Endothelial cell of umbilical vein (primary cell): Measurements from ENCODE around the gene VHLL. TPM values are rescaled to one million over a fixed set of nuclear protein-coding genes. Genes with fewer than 3 reads are reported as not detected.

Experiments used
- BruUV-seq: library from RNA; stranded (reverse); fragments of 400-500 nt; replicated peaks from 2 replicates; lab custom pipeline; 2021; lab: Mats Ljungman, UMichigan
- CTCF ChIA-PET: fragments of 300-600, 350-600 bp; sonication (Branson Sonifier 250); formaldehyde crosslinking; loops from one replicate; lab custom pipeline; 2021; ENCODE audit warnings: antibody characterized with exemption, inconsistent platforms; lab: Charles Lee
- POLR2A ChIA-PET: fragments of 300-600, 350-600 bp; sonication (Branson Sonifier 250); formaldehyde crosslinking; loops from one replicate; lab custom pipeline; 2021; ENCODE audit warnings: antibody characterized with exemption, inconsistent platforms; lab: Charles Lee
- DNase-seq: peaks from one replicate; pipeline ENCODE4 v3.0.0-alpha.2; 2011; ENCODE audit warnings: low read depth, low spot score
- FAIRE-seq: peaks from 2 replicates; lab custom pipeline; 2011; peaks lifted over from hg19 to GRCh38; lab: Jason Lieb, UNC
- H2AFZ ChIP-seq: 2 replicates; pipeline ENCODE4 v1.6.0; 2012; ENCODE audit warnings: low read depth, low read length, control low read depth, inconsistent platforms
- H3K27ac ChIP-seq: 2 replicates; pipeline ENCODE4 v1.5.1; 2011; ENCODE audit warnings: low read depth, mild to moderate bottlenecking, control low read depth, low read length, moderate library complexity; ENCODE audit not compliant: insufficient read depth
- H3K27me3 ChIP-seq, 2 experiments: 2 replicates each; pipeline versions ENCODE4 v1.6.0 to v1.6.1; 2011; ENCODE audit warnings: low read length in 2 of 2, mixed read lengths in 1 of 2; ENCODE audit not compliant: control insufficient read depth in 2 of 2, insufficient read depth in 2 of 2
- H3K36me3 ChIP-seq, 2 experiments: 2 replicates in 1 of 2; 3 replicates in 1 of 2; pipeline ENCODE4 v1.5.1; 2011; ENCODE audit warnings: low read length in 2 of 2, mild to moderate bottlenecking in 1 of 2, moderate library complexity in 1 of 2; ENCODE audit not compliant: control insufficient read depth in 2 of 2, insufficient read depth in 2 of 2; ENCODE audit errors: extremely low read depth in 1 of 2
- H3K4me1 ChIP-seq: 3 replicates; pipeline ENCODE4 v1.5.1; 2011; ENCODE audit warnings: mild to moderate bottlenecking, low read length; ENCODE audit not compliant: control insufficient read depth, insufficient read depth; ENCODE audit errors: extremely low read depth
- H3K4me2 ChIP-seq: 2 replicates; pipeline ENCODE4 v1.6.1; 2011; ENCODE audit warnings: low read length, control low read depth, mixed read lengths; ENCODE audit not compliant: insufficient read depth
- H3K4me3 ChIP-seq, 3 experiments: fragments of 200-600 bp in 1 of 3; sonication (generic), shearing (Covaris generic) in 1 of 3; replicated peaks in 1 of 3; 2 replicates each; pipeline ENCODE4 v1.5.1; 2011 to 2016; ENCODE audit warnings: control low read depth in 3 of 3, low read length in 3 of 3, mild to moderate bottlenecking in 2 of 3, inconsistent platforms in 1 of 3, low read depth in 1 of 3, moderate library complexity in 1 of 3; ENCODE audit not compliant: insufficient read depth in 1 of 3
- H3K79me2 ChIP-seq: 2 replicates; pipeline ENCODE4 v1.6.0; 2012; ENCODE audit warnings: low read length, inconsistent platforms; ENCODE audit not compliant: control insufficient read depth, insufficient read depth
- H3K9ac ChIP-seq: replicated peaks from 2 replicates; pipeline ENCODE3; 2011; ENCODE audit warnings: low read length, control low read depth; ENCODE audit not compliant: insufficient read depth; ENCODE audit errors: extremely low read depth
- H3K9me1 ChIP-seq: replicated peaks from 3 replicates; pipeline ENCODE4 v1.6.0; 2011; ENCODE audit warnings: mild to moderate bottlenecking, low read length; ENCODE audit not compliant: control insufficient read depth, insufficient read depth; ENCODE audit errors: extremely low read depth
- H3K9me3 ChIP-seq: replicated peaks from 2 replicates; pipeline ENCODE4 v1.5.1; 2012; ENCODE audit warnings: low read length, inconsistent platforms; ENCODE audit not compliant: control insufficient read depth, insufficient read depth
- H4K20me1 ChIP-seq: replicated peaks from 2 replicates; pipeline ENCODE3; 2011; ENCODE audit warnings: mild to moderate bottlenecking, low read length; ENCODE audit not compliant: control insufficient read depth, insufficient read depth; ENCODE audit errors: extremely low read depth
- EZH2 ChIP-seq: IDR thresholded peaks from 2 replicates; pipeline ENCODE4 v1.6.1; 2012; ENCODE audit warnings: borderline replicate concordance, low read depth, mild to moderate bottlenecking, moderate library complexity, low read length, inconsistent platforms; ENCODE audit not compliant: severe bottlenecking
- FOS ChIP-seq: IDR thresholded peaks from 2 replicates; pipeline ENCODE4 v1.6.1; 2011; ENCODE audit warnings: mild to moderate bottlenecking, low read length, moderate library complexity, borderline replicate concordance; ENCODE audit not compliant: insufficient read depth
- GATA2 ChIP-seq: IDR thresholded peaks from 2 replicates; pipeline ENCODE4 v1.7.0; 2011; ENCODE audit warnings: low read depth, mild to moderate bottlenecking, moderate library complexity, mixed read lengths, low read length; ENCODE audit not compliant: insufficient read length, insufficient read depth
- JUN ChIP-seq: IDR thresholded peaks from 2 replicates; pipeline ENCODE4 v1.6.1; 2011; ENCODE audit warnings: borderline replicate concordance, low read depth; ENCODE audit not compliant: insufficient read length, insufficient read depth
- MYC ChIP-seq: IDR thresholded peaks from one replicate; pipeline ENCODE4 v1.6.1; 2011; ENCODE audit warnings: mild to moderate bottlenecking, low read depth, low read length
- POLR2A ChIP-seq: IDR thresholded peaks from 2 replicates; pipeline ENCODE4 v1.6.1; 2012; ENCODE audit warnings: low read depth, mild to moderate bottlenecking, control low read depth, low read length
- POLR2AphosphoS5 ChIP-seq: IDR thresholded peaks from 2 replicates; pipeline ENCODE4 v1.6.1; 2012; ENCODE audit warnings: low read depth, mild to moderate bottlenecking, control low read depth, low read length, moderate library complexity; ENCODE audit not compliant: insufficient read depth
- dilution Hi-C: fragments of 300-500 bp; cut with MboI; formaldehyde crosslinking; loops from one replicate; pipeline ENCODE4 v1.15.0; 2019; ENCODE audit warnings: low sequenced_read_pairs; ENCODE audit not compliant: extremely low pct_ligation_motif_present
- intact Hi-C: fragments of 100-400 bp; cut with micrococcal nuclease; formaldehyde crosslinking; loops from one replicate; pipeline ENCODE4 v1.10.0; 2022
- polyA plus RNA-seq, 4 experiments: library from polyadenylated mRNA; depleted of rRNA in 3 of 4; stranded (reverse) in 3 of 4; unstranded in 1 of 4; fragments of >200 nt; gene quantifications; 2 replicates each; pipeline versions ENCODE4 v1.2.1 to v1.2.3, GENCODE V29; 2011 to 2012; ENCODE audit warnings: missing spikeins in 1 of 4
- total RNA-seq: library from RNA; stranded (reverse); gene quantifications from 2 replicates; pipeline ENCODE4 v1.2.3, GENCODE V29; 2021
- TF ChIP-seq, protein P1 (sequence below): IDR thresholded peaks from 2 replicates; pipeline ENCODE4 v1.6.1; 2011; ENCODE audit not compliant: insufficient read depth, insufficient read length
- TF ChIP-seq, protein P2 (sequence below), 2 donors: IDR thresholded peaks; 1 replicate in 1 of 2; 2 replicates in 1 of 2; pipeline ENCODE4 v1.5.1; 2011; ENCODE audit warnings: low read length in 2 of 2, mild to moderate bottlenecking in 2 of 2, moderate library complexity in 2 of 2, control low read depth in 1 of 2, inconsistent platforms in 1 of 2, low read depth in 1 of 2; ENCODE audit not compliant: insufficient read depth in 1 of 2; ENCODE audit errors: extremely low read depth in 1 of 2

Gene VHLL
- total and polyA plus RNA-seq, 2 donors (not counting 3 experiments of a cell fraction or from before 2014, with no cell fraction given) = 0.73 TPM; not detected in 1

DNA sequence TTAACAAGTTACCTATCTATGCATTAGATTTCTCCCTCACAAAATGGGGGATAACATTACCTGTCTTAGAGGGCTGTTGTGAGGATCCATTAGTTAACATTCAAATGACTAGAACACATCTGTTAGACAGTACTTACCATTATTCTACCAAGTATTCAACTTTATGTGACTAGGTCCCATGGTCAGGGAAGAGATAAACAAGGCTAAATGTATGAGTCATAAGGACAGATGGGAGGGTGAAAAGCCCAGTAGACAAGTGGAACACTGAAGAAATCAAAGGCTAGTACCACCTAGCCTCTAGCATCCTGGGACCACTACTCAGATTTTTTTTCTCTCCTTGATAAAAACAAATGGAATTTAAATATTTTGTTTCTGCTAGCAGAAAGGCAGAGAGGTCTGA is 9.0 kb upstream of the VHLL start:
- intact Hi-C loops = loop anchor here (1.0 kb wide), 1 partner anchor 10 kb away; no protein-coding TSS in a partner anchor
- no peaks in the 10 kb centered on the region for H3K27me3 ChIP-seq
- no peak overlapping the region for H2AFZ ChIP-seq
- H3K36me3 ChIP-seq = peaks cover 18 to 21% of the 10 kb centered on the region in 2 experiments
- no peak overlapping the region for H3K9ac ChIP-seq
- H3K4me1 ChIP-seq = no peaks in the 10 kb centered on the region
- H3K9me3 ChIP-seq = no peaks in the 10 kb centered on the region
- H3K9me1 ChIP-seq = no peaks in the 10 kb centered on the region
- POLR2A ChIA-PET = no interaction called here
- CTCF ChIA-PET = interaction anchor here (1.2 to 3.2 kb wide), 2 partner anchors 11 to 13 kb away, joined by 3 to 12 read pairs; partner anchors contain the start of gene GLMP
- TF ChIP-seq, protein P1, sequence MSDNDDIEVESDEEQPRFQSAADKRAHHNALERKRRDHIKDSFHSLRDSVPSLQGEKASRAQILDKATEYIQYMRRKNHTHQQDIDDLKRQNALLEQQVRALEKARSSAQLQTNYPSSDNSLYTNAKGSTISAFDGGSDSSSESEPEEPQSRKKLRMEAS = no peak
- TF ChIP-seq POLR2A (no peak), JUN (peak; percentile 31), FOS (peak; percentile 39), POLR2AphosphoS5 (no peak)
- H3K4me2 ChIP-seq = no peak overlapping the region
- FAIRE-seq (no peak), DNase-seq (peak; percentile 16)
- H4K20me1 ChIP-seq = no peaks in the 10 kb centered on the region
- no peak overlapping the region for H3K4me3 ChIP-seq
- no TSS peak for BruUV-seq
- H3K79me2 ChIP-seq = no peaks in the 10 kb centered on the region
- no peak overlapping the region for H3K27ac ChIP-seq
- dilution Hi-C loops = no loop called here

DNA sequence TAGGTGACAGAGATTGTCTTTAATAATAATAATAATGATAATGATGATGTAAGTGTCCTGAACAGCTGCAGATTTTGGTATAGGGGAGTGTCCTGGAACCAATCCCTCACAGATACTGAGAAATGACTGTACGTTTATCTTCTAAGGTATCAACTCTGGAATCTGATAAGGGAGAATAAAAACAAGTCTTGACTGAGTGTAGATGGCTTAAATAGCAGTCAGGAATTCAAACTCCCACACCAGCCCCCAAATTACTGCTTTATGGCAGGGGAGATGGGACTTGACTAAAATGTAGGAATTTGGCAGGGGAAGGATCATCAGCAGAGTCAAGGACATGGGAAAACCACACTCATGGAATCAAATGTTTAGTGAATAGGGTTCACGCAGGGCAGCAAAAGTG is 6.1 kb upstream of the VHLL start:
- ChIA-PET POLR2A (no interaction called here), CTCF (interaction anchor here (1.1 kb wide), 1 partner anchor 15 kb away, joined by 3 read pairs; no protein-coding TSS in a partner anchor)
- Histone ChIP-seq H3K36me3 (peaks cover 8 to 9% of the 10 kb centered on the region in 2 experiments), H3K4me2 (no peak overlapping the region), H3K79me2 (no peaks in the 10 kb centered on the region), H2AFZ (no peak overlapping the region), H3K27ac (no peak overlapping the region), H4K20me1 (no peaks in the 10 kb centered on the region), H3K9me3 (no peaks in the 10 kb centered on the region), H3K4me1 (no peaks in the 10 kb centered on the region), H3K9ac (no peak overlapping the region), H3K4me3 (no peak overlapping the region), H3K27me3 (no peaks in the 10 kb centered on the region), H3K9me1 (no peaks in the 10 kb centered on the region)
- TF ChIP-seq, protein P1 = no peak
- no peak for TF ChIP-seq EZH2
- no peak for TF ChIP-seq POLR2A
- TF ChIP-seq, protein P2, sequence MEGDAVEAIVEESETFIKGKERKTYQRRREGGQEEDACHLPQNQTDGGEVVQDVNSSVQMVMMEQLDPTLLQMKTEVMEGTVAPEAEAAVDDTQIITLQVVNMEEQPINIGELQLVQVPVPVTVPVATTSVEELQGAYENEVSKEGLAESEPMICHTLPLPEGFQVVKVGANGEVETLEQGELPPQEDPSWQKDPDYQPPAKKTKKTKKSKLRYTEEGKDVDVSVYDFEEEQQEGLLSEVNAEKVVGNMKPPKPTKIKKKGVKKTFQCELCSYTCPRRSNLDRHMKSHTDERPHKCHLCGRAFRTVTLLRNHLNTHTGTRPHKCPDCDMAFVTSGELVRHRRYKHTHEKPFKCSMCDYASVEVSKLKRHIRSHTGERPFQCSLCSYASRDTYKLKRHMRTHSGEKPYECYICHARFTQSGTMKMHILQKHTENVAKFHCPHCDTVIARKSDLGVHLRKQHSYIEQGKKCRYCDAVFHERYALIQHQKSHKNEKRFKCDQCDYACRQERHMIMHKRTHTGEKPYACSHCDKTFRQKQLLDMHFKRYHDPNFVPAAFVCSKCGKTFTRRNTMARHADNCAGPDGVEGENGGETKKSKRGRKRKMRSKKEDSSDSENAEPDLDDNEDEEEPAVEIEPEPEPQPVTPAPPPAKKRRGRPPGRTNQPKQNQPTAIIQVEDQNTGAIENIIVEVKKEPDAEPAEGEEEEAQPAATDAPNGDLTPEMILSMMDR (IDR thresholded peaks at IDR 0.05; ENCODE audit: extremely low read depth in 1 of 2, insufficient read depth in 1 of 2, low read depth in 1 of 2, low read length in 2 of 2) = no peak
- TF ChIP-seq FOS = no peak
- no peak for TF ChIP-seq MYC
- no peak for TF ChIP-seq JUN
- no peak for TF ChIP-seq GATA2
- TF ChIP-seq POLR2AphosphoS5 = no peak
- BruUV-seq = no TSS peak
- dilution Hi-C loops = no loop called here
- FAIRE-seq (no peak), DNase-seq (no peak)
- intact Hi-C loops = no loop called here
